ENCODE measurements around the gene C2CD4C. TPM values are rescaled to one million over a fixed set of nuclear protein-coding genes. Genes with fewer than 3 reads are reported as not detected.

The C2CD4C gene
- total RNA-seq, 1 experiment from 2014 or later, result 14.6 TPM

DNA sequence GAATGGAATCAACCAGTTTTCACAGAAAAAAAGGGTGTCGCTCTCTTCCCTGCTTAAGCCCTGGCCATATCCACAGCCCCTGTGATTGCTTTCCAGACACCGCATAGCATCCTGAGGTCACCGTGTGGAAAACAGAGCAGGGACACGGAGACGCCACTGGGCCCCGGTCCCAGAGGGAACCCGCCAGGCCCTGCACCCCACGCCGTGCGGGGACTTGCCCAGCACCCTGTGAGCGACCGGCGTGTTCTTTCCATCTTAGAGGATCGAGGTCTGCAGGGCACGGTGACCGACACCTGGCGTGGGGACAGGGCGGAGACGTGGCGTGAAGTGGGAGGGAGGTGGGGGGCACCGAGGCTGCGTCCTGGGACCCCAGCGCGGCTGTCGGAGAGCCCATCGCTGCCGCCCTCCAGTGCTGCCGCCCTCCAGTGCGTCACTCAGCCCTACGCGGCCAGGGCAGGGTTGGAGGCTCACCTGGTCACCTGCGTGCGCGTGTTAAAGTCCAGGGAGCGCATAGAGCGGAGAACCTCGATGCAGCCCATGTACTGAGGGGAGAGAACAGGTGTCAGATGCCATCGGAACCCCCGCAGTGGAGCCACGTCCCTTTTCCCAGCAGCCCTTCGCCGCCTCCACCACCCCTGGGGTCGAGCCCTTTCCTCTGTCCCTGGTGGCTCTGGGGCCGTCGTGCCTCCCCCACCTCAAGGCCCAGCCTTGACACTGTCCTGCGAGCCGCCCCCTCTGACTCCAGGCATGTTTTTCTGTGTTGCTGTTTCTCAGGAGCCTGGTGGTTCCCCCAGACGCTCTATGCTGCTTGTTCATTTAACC is 31.7 kb upstream of the C2CD4C start:
- no peaks in the 10 kb centered on the region for H3K79me1 ChIP-seq (ENCODE audit: insufficient read depth, low read depth, low read length, poor library complexity, severe bottlenecking)
- no peak overlapping the region for H2BK5ac ChIP-seq (ENCODE audit: insufficient read length, low read length)
- H3K23ac ChIP-seq (ENCODE audit: insufficient read length, low read depth, low read length), result no peak overlapping the region
- no peak overlapping the region for H4K5ac ChIP-seq (ENCODE audit: insufficient read length, low read depth, low read length)
- no peak overlapping the region for H2AK5ac ChIP-seq (ENCODE audit: insufficient read length, low read length)
- peaks cover 2% of the 10 kb centered on the region for H3K23me2 ChIP-seq (ENCODE audit: insufficient read length, low read depth, low read length, poor library complexity, severe bottlenecking)
- Mint-ChIP-seq H3K4me1 (peaks cover 10 to 15% of the 10 kb centered on the region in 2 experiments), H3K27me3 (ENCODE audit: low read depth) (peaks cover 4% of the 10 kb centered on the region), H3K27ac (peak overlapping the region in 1 of 3 experiments; percentile 18; a peak in 2 of 7 replicates), H3K4me3 (no peak overlapping the region), H3K36me3 (ENCODE audit: insufficient read depth in 1 of 3, low read depth in 3 of 3) (peaks cover 0 to 10% (median 5%) of the 10 kb centered on the region in 3 experiments; a peak in 4 of 7 replicates), H3K9me3 (peaks cover 4 to 16% of the 10 kb centered on the region in 2 experiments; a peak in 3 of 5 replicates)
- no peak overlapping the region for H3K18ac ChIP-seq (ENCODE audit: insufficient read length, low read depth, low read length)
- H3K79me2 ChIP-seq (ENCODE audit: insufficient read depth, low read length), result no peaks in the 10 kb centered on the region
- H2AFZ ChIP-seq (ENCODE audit: low read length), result no peak overlapping the region
- no CpG with 5 or more reads among the region's 48 CpGs for WGBS (ENCODE audit: extremely low coverage, insufficient read length, low lambda C conversion rate)
- no peaks in the 10 kb centered on the region for H3K9me3 ChIP-seq (ENCODE audit: control insufficient read depth, low read depth, low read length)
- no peak overlapping the region for H3K27ac ChIP-seq (ENCODE audit: insufficient read length, low read depth, low read length)
- H3K4ac ChIP-seq (ENCODE audit: low read depth, low read length), result no peak overlapping the region; the same call in 1 of the 2 replicates
- H2BK12ac ChIP-seq (ENCODE audit: insufficient read length, low read depth, low read length), result no peak overlapping the region
- H3K9ac ChIP-seq (ENCODE audit: extremely low read depth, insufficient read length, low read length), result no peak overlapping the region
- H4K20me1 ChIP-seq (ENCODE audit: control insufficient read depth, insufficient read depth, insufficient read length), result no peaks in the 10 kb centered on the region
- no peak overlapping the region for H3K56ac ChIP-seq (ENCODE audit: insufficient read length, low read depth, low read length)
- H4K8ac ChIP-seq (replicated peaks; ENCODE audit: insufficient read length, low read depth, low read length), result no peak overlapping the region
- no peak for TF ChIP-seq CTCF (conservative IDR thresholded peaks at IDR 0.05)
- peak overlapping the region; percentile 22; the same call in 1 of the 2 replicates for H3K14ac ChIP-seq (ENCODE audit: insufficient read depth, low read length)
- no peak for DNase-seq
- H3K4me1 ChIP-seq (ENCODE audit: insufficient read depth, low read length), result no peaks in the 10 kb centered on the region; the same call in 1 of the 2 replicates
- no peak overlapping the region for H2BK15ac ChIP-seq (ENCODE audit: low read depth, low read length)
- H2BK20ac ChIP-seq (ENCODE audit: low read depth, low read length, poor library complexity, severe bottlenecking), result no peak overlapping the region
- no peaks in the 10 kb centered on the region; the same call in 1 of the 2 replicates for H3K27me3 ChIP-seq (ENCODE audit: insufficient read depth, low read length)
- no peak overlapping the region for H3K4me2 ChIP-seq (ENCODE audit: insufficient read depth, insufficient read length, low read length)
- H2BK120ac ChIP-seq (ENCODE audit: low read depth, low read length, poor library complexity, severe bottlenecking), result no peak overlapping the region
- no peak overlapping the region for H4K91ac ChIP-seq (ENCODE audit: insufficient read length, low read depth, low read length)
- no peak overlapping the region for H3T11ph ChIP-seq (ENCODE audit: low read length)
